ENCODE data around the gene TUBGCP4.

- TF ChIP-seq CTCF (IDR thresholded peaks at IDR 0.05), result peak; percentile 15 to 76 (median 58)
- peak in 1 of 4 donors; percentile 30 for TF ChIP-seq EP300 (IDR thresholded peaks at IDR 0.05)
Measured at GRCh38 chr15:43440721-43441281, 69.9 kb downstream of the TUBGCP4 start.
